GM18907 (cell line): ENCODE measurements around the gene VIT.

Experiments
- ATAC-seq: cut with Tn5 transposase; IDR thresholded peaks from one replicate; pipeline ENCODE4 v1.9.1; 2021; ENCODE audit warnings: mild to moderate bottlenecking, moderate library complexity; ENCODE audit not compliant: unreplicated experiment

The VIT gene

DNA sequence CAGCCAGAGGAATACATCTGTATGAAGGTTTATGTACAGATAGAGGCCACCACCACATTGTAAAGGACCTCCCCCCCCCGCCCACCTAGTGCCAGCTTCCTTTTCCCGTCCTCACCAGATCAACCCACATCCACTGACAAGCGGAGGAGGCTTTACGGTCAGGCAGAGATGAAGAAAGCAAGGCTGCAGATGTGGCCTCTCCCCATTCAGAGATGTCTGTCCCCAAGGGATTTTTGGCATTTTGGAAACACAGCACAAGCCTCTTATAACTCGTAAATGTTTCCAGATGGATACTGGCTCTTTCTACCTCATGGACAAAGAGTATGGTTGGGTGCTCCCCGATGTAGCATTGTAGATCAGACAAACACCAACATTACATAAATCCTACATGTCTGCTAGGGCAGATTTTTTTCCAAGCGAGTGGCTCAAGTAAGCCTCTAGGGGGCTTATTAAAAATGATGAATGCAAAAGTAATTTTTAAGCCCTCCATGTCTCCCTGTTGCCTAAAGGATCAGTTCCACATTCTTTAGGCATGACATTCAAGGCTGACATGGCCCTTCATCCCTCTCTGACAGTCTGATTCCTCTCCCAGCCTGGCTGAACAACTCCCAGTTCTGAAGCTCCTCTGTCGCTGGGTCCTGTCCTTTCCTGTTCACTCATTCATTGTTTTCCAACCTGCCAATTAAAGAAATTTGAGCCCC, 11.7 kb downstream of the VIT start:
- ATAC-seq = no peak

DNA sequence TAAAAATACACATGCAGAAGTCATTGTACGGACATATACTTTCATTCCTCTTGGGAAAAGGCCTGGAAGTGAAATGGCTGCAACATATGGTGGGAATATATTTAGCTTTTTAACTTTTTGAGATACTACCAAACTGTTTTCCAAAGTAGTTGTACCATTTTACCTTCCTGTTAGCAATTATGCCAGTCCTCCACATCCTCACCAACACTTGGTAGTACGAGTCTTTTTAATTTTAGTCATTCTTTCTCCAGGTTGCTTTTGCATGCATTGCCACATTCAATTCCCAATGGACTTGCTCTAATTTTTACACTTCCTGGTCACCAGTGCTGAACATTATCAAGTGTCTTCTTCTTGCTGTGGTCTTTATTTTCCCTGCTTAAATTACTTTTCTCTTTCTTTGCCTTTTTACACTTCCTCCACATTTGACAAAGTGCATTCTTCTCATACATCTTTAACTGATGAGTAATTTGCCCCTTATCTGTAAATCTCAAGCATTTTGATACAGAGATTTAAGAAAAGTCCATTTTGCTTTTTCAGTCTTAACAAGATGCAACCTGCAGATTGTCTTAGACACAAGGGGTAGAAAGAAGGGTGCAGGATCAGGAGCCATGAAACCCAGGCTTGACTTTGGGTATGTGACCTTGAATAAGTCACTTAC, 14.5 kb downstream of the VIT start:
- no peak for ATAC-seq

DNA sequence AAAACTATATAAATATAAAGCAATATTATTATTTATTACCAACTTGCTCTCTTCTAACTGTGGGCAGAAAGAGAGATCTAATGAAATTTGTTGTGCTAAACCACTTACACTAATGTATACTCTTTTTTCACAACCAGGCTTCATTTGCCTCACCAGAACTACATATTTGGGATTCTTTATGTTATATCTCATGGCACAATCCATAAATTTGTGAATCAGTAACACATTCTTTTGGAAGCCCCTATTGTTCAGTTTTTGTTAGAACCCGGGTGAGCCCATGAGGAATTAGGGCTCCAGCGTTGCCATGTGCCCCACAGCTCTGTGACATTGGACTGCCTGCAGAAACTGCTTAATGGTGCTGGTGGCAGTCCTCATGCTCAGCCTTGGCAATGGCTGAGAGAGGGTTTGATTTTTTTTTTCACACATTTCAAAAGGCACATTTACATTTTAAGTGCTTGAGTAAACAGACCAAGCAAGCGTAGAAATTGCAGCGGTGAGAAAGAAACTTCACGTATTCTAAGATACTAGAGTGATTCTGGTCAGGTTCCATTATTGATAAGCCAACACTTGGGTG, 15.3 kb downstream of the VIT start:
- ATAC-seq = no peak

DNA sequence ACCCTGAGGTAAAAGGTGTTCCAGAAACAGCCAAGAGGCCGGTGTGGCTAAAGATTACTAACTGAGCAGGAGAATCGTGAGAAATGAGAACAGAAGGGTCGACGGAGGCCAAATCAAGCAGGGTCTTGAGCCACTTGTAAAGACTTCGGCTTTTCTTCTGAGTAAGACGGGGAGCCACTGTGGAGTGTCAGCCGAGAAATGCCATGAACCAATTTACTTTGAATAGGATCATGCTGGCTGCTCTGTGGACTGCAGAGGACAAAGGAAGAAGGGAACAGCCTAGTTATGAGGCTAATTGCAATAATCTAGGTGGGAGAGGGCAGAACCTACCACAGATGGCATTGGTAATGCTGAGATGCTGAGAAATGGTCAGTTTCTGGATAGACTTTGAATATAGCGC, 16.8 kb downstream of the VIT start:
- no peak for ATAC-seq

DNA sequence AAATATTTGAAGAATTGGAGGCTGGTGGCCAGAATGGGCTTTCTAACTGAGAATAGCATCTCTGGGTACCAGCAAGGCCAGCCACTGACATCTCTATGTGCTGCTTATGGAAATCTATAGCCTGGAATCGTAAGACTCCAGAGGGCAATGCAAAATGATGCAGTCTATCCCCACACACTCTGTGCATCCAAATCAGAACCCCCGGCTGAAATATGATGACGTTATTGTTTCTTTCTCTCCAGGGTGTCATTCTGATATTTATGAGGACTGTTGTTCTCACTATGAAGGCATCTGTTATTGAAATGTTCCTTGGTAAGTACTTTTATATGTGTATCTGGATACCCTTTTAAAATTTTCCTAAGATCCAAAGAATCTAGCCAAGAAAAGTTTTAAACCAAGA, 19.6 kb downstream of the VIT start:
- ATAC-seq = no peak

DNA sequence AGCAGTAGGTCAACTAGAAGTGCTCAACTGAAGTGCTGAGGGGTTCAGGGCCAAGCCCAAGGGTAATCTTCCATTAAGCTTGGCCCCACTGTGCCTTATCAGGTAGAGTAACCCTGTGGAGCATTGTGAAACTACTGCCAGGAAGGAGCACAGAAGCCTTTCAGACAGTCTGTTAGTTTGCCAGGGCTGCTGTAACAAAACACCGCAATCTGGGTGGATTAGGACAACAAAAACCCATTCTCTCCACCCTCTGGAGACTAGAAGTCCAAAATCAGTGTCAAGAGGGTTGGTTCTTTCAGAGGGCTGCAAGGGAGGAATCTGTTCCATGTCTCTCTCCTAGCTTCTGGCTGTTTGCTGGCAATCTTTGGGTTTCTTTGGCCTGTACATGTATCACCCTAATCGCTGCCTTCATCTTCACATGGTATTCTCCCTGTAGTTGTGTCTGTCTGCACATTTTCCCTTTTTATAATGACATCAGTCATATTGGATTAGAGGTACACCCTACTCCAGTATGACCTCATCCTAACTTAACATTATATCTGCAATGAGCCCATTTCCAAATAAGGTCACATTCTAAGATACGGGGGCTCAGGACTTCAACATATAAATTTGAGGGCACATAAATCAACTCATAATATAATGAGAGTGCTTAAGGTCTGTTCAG, 21.2 kb downstream of the VIT start:
- ATAC-seq = no peak

DNA sequence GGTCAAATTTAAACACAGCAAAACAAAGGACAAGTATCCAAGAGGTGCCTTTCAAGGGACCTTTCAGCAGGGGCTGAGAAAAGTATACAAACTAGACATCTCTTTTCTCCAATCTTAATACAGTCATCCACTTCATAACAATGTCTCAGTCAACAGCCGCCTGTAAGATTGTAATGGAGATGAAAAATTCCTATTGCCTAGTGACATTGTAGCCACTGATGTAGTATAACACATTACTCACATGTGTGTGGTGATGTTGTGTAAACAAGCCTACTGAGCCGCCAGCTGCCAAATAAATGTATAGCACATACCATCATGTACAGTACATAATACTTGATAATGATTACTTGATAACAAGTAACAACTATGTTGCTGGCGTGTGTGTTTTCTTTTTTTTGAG, 31.0 kb downstream of the VIT start:
- no peak for ATAC-seq

DNA sequence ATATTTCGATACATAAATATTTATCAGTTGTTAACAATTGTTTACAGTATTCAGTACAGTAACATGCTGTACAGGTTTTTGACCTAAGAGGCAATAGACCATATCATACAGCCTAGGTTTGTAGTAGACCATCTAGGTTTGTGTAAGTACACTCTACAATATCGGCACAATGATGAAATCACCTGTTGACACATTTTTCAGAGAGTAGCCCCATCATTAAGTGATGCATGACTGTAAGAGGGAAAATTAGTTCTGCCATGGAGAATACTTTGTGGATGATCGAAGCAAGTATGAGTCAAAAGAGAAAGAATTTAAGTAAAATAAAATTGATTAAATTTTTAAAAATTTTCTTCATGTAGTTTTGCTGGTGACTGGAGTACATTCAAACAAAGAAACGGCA, 32.6 kb downstream of the VIT start:
- ATAC-seq = no peak

DNA sequence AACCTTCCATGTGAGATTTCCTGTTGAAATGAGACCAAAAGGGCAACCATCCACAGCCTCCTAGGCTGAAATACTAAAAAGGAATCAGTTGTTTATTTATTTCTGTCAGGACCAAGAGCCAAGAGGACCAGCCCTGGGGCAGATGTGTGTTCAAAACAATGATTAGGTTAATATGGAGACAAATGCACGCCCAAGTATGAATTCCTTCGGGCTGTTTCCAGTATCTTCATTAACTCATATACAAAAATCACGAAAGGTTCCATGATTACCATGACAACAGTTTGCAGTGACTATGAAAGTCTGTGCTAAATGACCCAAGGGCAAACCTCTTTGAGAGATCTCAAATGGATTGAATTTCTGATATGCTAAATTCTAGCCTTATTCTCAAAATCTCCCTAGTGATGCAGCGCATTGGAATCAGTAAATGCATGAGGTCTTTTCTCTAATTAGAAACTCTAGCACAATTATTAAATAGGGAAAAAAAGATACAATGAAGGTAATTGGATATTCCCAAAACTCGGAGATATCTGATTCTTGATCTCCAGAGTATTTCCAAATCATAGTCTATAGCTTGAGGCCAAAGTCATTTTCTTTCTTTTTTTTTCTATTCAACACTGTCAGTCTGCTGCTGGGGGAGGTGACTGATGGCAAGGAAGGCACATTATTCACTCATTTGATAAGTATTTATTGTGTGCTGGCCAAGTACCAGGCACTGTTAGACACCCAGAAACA, 35.6 kb downstream of the VIT start:
- ATAC-seq = no peak

DNA sequence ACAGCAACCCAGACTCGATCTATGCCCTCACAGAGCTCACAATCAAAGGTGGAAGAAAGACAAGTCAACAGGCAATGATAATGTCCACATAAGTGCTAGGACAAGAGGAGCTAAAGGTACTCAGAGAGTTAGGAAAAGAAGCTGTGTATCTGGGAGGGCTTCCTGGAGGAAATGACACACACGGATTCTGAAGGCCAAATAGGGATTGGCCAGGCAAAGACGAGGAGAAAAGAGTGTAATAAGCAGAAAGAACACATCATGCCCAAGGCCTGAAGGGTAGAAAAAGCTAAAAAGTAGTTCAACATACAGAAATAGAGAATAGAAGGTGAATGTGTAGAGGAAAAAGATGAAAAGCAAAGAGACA, 36.1 kb downstream of the VIT start:
- ATAC-seq = no peak

DNA sequence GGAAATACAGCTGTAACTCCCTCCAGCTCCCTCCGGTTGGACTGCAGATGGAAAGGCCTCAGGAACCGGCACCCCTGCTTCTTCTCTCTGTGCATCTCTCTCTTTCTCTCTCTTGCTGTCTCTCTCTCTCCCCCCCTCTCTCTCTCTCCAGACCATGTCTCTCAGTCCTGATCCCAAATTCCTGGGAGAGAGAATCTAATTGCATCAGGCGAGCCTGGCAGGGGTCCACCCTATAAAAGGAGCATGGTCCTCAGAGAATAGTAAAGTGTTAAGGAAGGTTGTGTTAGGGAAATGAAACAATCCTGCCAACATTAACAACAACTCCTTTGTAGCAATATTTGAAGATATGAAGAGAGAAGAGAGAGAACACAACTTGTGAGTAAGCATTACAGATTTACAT, 36.7 kb downstream of the VIT start:
- no peak for ATAC-seq

DNA sequence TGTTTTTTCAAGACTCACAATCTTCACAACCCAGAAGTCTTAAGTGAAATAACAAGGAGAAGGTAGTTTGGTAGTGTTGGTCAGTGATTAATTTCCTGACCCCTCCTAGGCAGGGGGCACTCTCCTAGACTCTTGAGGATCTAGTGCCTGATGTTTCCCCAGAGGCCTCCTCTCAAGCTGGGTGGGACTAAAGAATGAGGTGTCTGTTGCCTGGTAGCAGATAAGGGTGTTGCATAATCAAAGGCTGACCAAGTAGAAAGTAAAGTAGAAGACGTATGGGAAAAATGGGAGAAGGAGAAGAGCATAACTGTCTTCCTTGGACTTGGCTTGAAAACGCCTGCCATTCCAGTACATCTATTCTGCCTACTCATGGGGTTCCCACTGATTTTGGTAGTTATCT, 37.8 kb downstream of the VIT start:
- ATAC-seq = no peak

DNA sequence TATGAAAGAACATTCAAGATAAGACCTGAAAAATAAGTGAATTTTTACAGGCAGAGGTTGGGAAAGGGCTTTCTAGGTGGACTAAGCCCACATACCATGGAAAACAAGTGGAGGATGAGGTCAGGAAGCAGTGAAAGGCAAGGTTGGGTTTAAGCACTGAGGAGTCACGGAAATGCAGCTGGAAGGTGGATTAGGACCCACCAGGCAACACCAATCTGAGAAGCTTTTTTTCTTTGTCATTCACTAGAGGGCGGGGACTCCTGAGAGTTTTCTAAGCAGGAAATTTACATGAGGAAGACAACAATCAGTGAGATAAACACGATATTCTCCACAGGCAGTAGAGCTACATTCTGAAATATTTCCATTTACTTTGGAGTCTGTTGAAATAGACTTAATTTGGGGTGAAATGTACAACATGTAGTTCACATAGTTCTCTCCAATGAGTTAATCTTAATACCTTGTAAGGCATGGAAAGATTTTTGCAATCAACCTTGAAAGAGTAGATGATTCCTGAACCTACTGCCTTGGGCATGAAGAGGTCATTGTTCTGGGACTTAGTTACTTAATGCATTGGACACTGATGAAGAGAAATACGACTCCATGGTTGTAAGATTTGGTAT, 40.7 kb downstream of the VIT start:
- no peak for ATAC-seq

DNA sequence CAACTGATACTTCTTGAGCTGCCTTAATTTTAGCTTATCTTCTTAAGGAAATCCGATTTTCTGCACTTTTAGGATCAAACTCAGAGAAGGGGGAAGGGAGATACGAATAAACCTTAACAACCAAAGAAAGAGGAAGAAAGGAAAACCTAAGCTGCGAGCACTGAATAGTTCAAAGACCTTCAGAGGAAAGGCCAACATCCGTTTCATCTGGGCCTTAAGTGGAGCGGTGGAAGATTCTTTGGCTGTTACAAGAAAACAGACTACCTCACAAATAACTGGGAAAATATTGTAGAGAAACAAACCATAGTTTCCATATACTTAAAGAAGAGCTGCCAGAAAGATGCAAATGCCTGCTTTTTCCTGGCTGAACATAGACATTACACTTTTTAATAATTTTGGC, 43.6 kb downstream of the VIT start:
- ATAC-seq = no peak

DNA sequence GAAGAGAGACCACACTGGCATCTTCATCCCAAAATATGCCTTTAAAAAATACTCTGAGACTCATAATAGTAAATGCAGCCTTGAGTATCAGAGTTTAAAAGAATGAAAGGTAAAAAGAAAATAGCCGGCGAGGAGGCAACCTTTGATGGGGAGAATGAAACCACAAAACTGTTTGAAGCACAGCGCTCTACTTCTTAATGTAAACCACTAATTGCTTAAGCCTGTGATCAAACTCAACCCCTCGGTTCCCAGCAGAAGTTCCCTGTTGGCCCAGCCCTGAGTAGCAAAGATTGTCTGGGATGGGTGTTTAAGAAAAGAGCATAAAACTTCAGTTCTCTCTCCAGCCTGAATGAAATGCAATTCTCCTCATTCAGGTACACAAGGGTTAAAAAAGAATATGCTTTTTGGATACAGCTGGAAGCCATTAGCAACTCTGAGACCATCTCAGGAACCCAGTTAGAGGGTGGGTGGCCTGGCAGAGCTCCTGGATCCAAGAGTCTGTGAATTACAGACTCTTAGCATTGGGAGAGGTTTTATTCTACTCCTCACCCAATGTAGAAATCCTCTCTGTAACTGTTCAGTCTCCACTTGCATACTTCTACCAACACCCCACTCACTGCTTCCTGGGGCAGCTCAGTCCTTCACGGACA, 44.8 kb downstream of the VIT start:
- ATAC-seq = no peak

DNA sequence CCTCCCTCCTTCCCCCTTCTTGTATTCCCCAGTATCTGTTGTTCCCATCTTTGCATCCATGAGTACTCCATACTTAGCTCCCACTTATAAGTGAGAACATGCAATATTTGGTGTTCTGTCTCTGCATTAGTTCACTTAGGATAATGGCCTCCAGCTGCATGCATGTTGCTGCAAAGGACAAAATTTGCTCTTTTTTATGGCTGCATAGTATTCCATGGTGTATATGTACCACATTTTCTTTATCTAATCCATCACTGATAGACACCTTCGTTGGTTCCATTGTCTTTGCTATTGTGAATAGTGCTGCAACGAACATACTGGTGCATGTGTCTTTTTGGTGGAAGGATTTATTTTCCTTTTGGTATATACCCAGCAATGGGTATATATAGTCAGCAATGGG, 47.4 kb downstream of the VIT start:
- ATAC-seq = no peak

DNA sequence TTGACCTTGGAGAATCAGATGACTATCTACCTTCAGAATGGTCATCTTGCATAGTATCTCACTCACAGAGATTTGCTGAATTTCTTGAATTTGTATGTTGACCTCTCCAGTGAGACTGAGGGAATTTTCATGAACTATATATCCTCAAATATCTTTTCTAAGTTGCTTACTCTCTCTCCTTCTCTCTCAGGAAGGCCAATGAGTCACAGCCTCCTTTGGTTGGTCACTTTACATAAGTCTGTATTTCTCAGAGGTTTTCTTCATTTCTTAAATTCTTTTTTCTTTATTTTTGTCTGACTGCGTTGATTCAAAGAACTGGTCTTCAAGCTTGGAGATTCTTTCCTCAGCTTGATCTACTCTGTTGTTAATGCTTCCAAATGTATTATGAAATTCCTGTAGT, 51.7 kb downstream of the VIT start:
- ATAC-seq = no peak

DNA sequence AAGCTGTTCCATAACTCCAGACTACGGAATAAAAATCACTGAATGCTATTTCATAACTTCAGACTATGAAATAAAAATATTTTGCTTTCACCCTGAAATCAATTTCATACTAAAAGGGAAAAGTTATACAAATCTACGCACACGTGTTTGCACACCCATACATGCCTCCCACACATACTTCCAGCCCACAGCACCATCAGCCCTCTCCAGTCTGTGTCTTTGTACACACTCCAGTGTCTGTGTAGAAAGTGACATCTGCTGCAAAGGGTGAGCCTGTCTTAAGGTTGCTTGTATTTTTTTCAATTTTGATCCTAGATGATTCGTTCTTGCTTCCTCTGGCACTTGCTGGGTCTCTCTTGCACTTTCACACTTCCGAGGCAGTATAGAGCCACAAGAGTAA, 53.6 kb downstream of the VIT start:
- no peak for ATAC-seq

DNA sequence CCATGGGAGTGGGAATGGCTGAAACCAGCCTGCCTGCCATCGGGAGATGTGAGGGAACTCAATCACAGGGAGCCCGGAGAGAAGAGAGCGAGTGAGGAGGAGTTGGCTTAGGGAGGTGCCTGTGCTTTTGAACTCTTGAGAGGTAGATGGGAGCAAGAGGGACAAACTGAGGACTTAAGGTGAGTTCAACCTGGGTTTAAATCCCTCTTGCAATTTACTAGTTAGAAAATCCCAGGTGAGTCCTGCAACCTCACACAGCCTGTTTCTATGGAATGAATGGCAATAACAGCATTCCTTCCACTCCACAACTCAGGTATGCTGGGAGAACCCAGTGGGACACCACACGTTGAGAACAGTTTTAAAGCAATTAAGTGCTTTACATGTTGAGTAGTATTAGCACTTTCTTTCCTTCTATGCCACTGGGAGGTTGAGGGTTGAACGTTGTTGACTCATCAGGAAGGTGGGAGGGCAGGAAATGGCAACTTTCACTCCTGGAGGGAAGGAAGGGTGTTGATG, 57.3 kb downstream of the VIT start:
- no peak for ATAC-seq

DNA sequence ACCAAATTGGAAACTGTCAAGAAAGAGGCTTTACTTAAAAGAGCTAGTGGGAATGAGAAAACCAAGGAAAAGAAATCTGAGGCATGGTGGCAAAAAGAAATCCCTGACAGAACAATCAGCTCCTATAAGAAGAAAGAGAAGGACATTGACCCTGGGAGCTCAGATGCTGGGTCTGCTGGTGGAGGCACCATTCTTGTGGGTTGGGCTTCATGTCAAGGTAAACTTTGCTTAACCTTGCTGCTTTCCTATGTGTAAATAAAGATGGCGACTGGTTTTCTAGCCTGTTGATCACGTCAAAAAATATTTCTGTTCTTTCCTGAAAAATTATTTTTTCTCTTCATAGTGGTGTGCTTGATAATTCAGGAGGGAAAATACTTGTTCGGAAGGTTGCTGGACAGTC, 58.1 kb downstream of the VIT start:
- no peak for ATAC-seq
